Activated T-cell treated with anti-CD3 and anti-CD28 coated beads, Interleukin-2, amount 50 U/mL, for 4 hours (primary cell): ENCODE results near the gene JAKMIP1. TPM values are rescaled to one million over a fixed set of nuclear protein-coding genes. Genes with fewer than 3 reads are reported as not detected.

Experiments used
- ATAC-seq, 2 donors: fragments of 200-7000 bp; cut with Tn5 transposase; one replicate each; pipeline ENCODE4 v1.10.0; 2021
- DNase-seq: peaks from one replicate; pipeline ENCODE4 v3.0.0-alpha.2; 2020
- H3K27me3 Mint-ChIP-seq: one replicate; pipeline ENCODE4 v1.8.0; 2021; ENCODE audit warnings: low read depth, mixed read lengths
- H3K36me3 Mint-ChIP-seq: one replicate; pipeline ENCODE4 v1.8.0; 2022; ENCODE audit warnings: mixed read lengths; ENCODE audit not compliant: insufficient read depth
- H3K4me1 Mint-ChIP-seq: one replicate; pipeline ENCODE4 v1.8.0; 2021; ENCODE audit warnings: low read depth, mixed read lengths
- H3K4me3 Mint-ChIP-seq: one replicate; pipeline ENCODE4 v1.8.0; 2021; ENCODE audit warnings: mild to moderate bottlenecking, moderate library complexity, mixed read lengths
- H3K9me3 Mint-ChIP-seq: one replicate; pipeline ENCODE4 v1.8.0; 2021; ENCODE audit warnings: mixed read lengths
- total RNA-seq, 3 donors: library from RNA; stranded (reverse); gene quantifications; one replicate each; pipeline ENCODE4 v1.2.1, GENCODE V29; 2021

The JAKMIP1 gene
- total RNA-seq, 3 donors from 2014 or later: 1.1 to 3.7 (median 3.3) TPM

DNA sequence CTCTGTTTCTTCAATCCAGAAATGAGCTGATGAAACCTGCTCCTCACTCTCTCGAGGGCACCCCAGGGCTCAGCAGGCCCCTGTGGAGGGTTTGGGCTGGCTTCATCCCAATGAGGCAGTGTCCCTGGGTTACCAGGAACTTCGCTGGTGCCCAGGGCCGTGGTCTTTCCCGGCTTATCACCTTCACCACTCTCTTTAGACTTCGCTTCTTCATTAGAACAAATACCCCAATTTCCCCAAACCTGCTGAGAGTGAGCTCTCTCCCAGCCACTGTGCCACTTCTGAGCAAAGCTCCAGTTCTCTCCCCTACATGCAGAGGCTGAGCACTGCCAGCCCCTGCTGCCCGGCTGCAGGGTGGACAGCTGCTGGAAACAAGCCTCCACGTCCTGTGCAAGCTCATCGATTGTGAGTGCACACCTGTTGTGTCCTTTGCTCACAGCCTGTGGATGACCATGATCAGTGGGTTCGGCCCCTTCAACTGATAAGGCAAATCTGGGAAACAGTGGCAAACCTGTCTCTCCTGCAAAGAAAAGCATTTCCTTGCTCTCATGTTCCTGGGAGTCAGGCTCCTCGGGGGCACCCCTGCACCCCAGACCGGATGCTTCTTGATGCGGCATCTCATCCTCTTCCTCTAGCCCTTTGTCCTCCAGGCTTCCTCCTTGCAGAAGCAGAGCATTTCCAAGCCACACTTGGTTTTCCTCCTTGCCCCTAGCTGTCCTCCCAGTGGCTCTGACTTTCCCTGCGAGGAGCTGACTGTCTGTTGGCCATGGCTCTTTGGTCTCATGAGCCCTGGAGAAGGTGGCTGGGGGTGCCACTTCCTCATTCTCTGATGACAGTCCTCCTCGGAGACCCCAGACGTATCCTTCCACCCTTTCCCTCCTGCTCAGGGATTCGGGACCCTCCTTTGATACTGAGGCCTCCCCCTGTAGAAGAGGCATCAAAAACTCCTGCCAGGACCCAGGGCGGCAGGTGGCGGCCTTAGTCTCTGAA is 210.8 kb downstream of the JAKMIP1 start:
- H3K27me3 Mint-ChIP-seq: no peaks in the 10 kb centered on the region
- H3K4me3 Mint-ChIP-seq: no peak overlapping the region
- ATAC-seq (no peak), DNase-seq (no peak)
- peaks cover 5% of the 10 kb centered on the region for H3K9me3 Mint-ChIP-seq
- H3K36me3 Mint-ChIP-seq: no peaks in the 10 kb centered on the region
- H3K4me1 Mint-ChIP-seq: no peaks in the 10 kb centered on the region

DNA sequence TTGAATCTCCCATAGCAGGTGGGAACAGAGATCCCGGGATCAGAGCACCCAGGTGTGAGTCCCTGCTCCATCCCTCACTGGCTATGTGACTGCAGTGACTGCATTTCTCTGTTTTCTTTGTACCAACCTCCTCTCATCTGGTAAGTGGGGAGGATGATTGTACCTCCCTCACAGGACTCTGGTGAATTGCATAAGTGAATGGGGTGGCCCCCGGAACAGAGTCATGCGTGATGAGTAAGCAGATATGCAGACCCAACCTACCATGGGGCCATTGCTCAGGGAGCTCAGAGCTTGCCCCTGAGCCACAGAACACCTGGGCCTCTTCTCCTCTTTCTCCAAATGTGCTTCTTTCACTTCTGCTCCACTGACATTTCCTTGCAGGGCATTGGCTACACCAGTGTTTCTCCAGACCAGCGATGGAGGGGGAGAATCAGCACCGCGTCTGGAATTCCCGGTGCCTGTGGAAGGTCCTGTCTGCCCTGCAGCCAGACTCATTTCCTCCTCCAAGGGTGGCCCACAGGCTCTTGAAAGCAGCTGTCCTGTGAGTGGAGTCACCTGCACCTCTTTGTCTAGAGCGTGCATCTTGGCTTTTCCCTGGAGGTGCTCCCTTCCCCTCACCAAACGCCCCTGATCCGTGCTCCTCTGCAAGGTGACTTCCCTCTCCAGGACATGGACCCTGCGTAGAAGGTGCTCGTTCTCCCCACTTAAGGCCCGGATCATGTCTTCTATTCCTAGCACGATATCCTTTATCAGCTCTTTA is 212.1 kb downstream of the JAKMIP1 start:
- no peak for ATAC-seq

DNA sequence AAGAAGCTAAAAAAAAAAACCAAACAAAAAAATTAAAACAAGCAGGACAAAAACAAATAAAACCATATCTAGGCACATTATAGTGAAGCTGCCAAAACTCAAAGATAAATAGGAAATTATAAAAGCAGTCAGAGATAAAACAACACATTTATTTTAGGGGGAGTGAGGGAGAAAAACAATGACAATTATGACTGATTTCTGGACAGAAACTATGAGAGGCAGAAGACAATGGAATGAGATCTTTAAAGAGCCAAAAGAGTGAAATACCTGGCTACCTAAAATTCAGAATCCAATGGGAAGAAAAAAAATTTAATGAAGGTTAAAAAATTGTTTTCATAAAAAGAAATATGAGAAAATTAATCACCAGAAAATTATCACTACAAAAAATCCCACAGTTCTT is 215.5 kb downstream of the JAKMIP1 start:
- H3K27me3 Mint-ChIP-seq: peaks cover 10% of the 10 kb centered on the region
- H3K4me1 Mint-ChIP-seq: no peaks in the 10 kb centered on the region
- no peak overlapping the region for H3K4me3 Mint-ChIP-seq
- peaks cover 21% of the 10 kb centered on the region for H3K9me3 Mint-ChIP-seq
- ATAC-seq (no peak), DNase-seq (no peak)
- no peaks in the 10 kb centered on the region for H3K36me3 Mint-ChIP-seq

More for the DNA sequence above, 212.1 kb downstream of the JAKMIP1 start:
- Mint-ChIP-seq H3K9me3 (peaks cover 18% of the 10 kb centered on the region), H3K27me3 (peaks cover 1% of the 10 kb centered on the region), H3K36me3 (no peaks in the 10 kb centered on the region), H3K4me3 (no peak overlapping the region), H3K4me1 (no peaks in the 10 kb centered on the region)
- no peak for DNase-seq

DNA sequence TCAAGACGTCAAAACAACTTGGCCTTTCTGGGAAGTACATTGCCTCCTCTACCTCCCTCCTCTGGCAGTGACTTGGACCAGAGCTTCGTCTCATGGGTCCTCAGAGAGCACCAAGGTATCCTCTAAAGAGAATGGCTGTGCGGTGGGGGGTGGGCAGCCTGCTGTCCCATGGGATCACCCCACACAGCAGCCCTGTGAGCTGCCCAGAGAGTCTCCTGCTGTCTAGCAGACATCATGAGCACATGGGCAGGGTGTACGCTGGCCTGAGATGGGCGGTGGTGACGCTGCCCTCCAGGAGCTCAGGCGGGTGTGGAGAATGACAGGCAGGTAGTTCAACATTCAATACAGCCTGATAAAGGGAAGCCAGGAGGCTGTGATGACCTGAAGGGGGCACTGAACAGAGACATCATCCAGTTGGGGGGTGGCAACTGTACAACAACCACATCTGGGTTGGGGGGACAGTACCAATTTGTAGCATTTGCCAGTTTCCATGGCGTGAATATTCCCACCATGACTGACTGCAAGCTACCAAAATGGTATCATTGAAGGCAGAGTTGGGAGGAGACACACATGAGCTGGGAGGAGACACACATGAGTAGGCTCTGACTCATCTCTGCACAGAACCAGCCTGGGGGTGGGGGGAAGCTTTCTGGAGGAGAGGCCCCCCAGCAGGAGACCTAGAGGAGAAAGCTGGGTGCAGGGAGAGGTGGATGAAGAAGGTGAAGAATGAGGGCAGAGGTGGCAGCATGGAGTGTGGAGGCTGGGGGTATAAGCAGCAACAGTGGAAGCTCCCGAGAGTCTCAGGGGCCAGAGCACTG is 218.0 kb downstream of the JAKMIP1 start:
- ATAC-seq: no peak
- Mint-ChIP-seq H3K9me3 (peaks cover 21% of the 10 kb centered on the region), H3K36me3 (no peaks in the 10 kb centered on the region), H3K4me3 (no peak overlapping the region), H3K27me3 (peaks cover 12% of the 10 kb centered on the region), H3K4me1 (no peaks in the 10 kb centered on the region)
- DNase-seq: no peak

DNA sequence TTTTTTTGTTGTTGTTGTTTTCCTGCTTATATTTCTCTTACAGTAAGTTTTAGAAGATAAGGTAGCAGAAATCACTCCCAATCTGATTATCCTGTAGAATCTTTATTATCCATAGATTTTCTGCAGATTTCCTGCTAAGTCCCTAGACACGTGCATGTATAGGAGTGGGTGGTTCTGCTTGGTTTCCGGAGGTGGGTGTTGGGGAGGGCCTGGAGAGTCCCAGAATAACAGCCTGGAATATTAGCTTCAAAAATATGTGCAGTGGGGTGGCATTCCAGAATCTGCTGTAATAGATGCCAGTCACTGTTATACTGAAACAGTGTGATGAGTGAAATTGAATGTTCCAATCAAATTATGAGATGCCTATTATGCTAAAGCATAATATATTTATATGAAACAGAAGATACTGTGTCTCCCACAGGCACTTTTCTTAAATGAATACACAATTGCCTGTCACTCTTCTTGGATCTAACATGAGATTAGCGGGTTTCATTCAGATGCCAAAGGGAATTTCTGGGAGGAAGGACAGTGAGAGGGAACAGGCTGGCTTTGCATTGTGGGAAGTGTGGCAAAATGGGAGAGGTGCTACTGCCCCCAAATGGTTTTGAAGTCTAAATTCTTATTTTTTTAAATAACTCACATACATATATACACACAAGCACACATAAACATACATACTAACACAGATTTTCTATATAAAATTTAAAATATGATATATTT is 219.8 kb downstream of the JAKMIP1 start:
- ATAC-seq: no peak
- peaks cover 21% of the 10 kb centered on the region for H3K9me3 Mint-ChIP-seq
- no peaks in the 10 kb centered on the region for H3K36me3 Mint-ChIP-seq
- DNase-seq: no peak
- no peaks in the 10 kb centered on the region for H3K4me1 Mint-ChIP-seq
- H3K4me3 Mint-ChIP-seq: no peak overlapping the region
- H3K27me3 Mint-ChIP-seq: peaks cover 12% of the 10 kb centered on the region

DNA sequence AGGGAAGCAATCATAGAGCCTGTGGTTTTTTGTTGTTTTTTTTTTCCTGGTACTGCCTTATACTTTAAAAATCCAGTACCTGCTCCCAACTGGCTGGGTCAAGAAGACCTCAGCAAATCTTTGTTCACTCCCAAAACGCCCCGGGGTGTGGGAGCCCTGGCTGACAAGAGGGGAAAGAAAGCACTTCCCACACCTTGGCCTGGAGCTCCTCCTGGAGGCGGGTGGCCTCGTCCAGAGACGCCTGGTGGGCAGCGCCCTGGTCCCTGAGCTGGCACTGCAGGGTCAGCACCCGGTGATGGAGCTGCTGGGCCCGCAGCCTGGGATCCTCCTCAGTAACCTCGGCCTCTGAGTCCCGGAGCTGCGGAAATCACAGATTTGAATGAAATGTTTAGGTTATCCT is 220.4 kb downstream of the JAKMIP1 start:
- H3K4me1 Mint-ChIP-seq: no peaks in the 10 kb centered on the region
- peaks cover 20% of the 10 kb centered on the region for H3K9me3 Mint-ChIP-seq
- no peak overlapping the region for H3K4me3 Mint-ChIP-seq
- ATAC-seq (no peak), DNase-seq (no peak)
- H3K27me3 Mint-ChIP-seq: peaks cover 12% of the 10 kb centered on the region
- no peaks in the 10 kb centered on the region for H3K36me3 Mint-ChIP-seq

DNA sequence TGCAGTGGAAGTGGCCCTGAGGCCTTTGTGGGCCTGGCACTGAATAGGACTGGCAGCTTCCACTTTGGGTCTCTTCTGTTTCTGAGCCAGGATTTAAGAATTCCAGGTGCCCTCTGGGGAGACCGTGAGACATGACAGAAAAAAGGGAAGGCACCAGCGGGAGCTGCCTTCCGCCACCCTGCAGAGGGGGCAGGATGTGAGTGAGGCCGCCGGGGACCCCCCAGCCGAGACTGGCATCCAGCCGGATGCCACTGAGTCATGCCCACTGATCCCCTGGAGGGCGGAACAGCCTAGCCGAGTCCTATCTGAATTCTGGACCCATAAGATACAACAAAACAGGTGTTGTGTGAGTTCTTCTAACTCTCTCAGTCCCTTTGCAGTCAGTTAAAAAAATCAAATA is 223.4 kb downstream of the JAKMIP1 start:
- ATAC-seq (no peak), DNase-seq (no peak)
- Mint-ChIP-seq H3K4me1 (no peaks in the 10 kb centered on the region), H3K4me3 (no peak overlapping the region), H3K27me3 (peaks cover 12% of the 10 kb centered on the region), H3K36me3 (no peaks in the 10 kb centered on the region), H3K9me3 (no peaks in the 10 kb centered on the region)

DNA sequence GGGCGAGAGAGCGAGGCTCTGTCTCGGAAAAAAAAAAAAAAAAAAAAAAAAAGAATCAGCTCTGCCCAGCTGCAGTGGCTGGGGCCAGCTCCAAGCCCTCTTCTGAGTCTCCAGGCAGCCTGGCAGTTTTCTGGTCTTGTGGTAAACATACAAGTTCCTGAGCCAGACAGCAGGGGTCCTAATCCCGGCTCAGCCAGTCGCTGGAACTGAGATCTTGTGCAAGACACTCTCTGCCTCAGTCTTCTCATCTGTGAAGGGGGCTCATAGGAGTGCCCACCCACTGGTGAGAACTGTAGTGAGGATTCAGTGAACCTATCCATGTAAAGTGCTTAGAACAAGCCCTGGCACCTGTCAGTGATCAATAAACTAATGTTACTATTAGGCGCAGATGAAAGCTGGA is 223.9 kb downstream of the JAKMIP1 start:
- no peaks in the 10 kb centered on the region for H3K4me1 Mint-ChIP-seq
- H3K27me3 Mint-ChIP-seq: peaks cover 13% of the 10 kb centered on the region
- no peak for DNase-seq
- no peak for ATAC-seq
- H3K4me3 Mint-ChIP-seq: no peak overlapping the region
- no peaks in the 10 kb centered on the region for H3K9me3 Mint-ChIP-seq
- no peaks in the 10 kb centered on the region for H3K36me3 Mint-ChIP-seq

Other genes with a start within 250 kb of the JAKMIP1 start
- under 1 TPM; 0.03 to 0.11 (median 0.08) TPM for gene C4orf50, start 182.1 kb downstream of the JAKMIP1 start, total RNA-seq
- 1 to 10 TPM; 7.0 to 7.7 (median 7.3) TPM for gene WFS1, start 69.3 kb upstream of the JAKMIP1 start, total RNA-seq